Naive thymus-derived CD8-positive, alpha-beta T cell (primary cell): ENCODE data around the gene SLC25A51. TPM values are rescaled to one million over a fixed set of nuclear protein-coding genes. Genes with fewer than 3 reads are reported as not detected.

Experiments
- ATAC-seq, 2 donors: fragments of 150-1000 bp; cut with Tn5 transposase in 1 of 2; sonication (Bioruptor Pico), chemical (Tn5 transposase) in 1 of 2; 1 replicate in 1 of 2; 2 replicates in 1 of 2; pipeline ENCODE4 v1.10.0; 2021; ENCODE audit warnings: mild to moderate bottlenecking in 2 of 2, moderate library complexity in 2 of 2
- POLR2A ChIA-PET: fragments of 350-600 bp; sonication (Branson Sonifier 250); formaldehyde crosslinking; loops from one replicate; lab custom pipeline; 2021; ENCODE audit warnings: antibody characterized with exemption; lab: Charles Lee
- DNase-seq, 10 donors: peaks; one replicate each; pipeline versions ENCODE4 v3.0.0 to v3.0.0-alpha.2; 2020 to 2022
- H3K27ac Mint-ChIP-seq, 10 donors: one replicate each; pipeline ENCODE4 v1.8.0; 2020 to 2022; ENCODE audit warnings: mild to moderate bottlenecking in 10 of 10, mixed read lengths in 10 of 10, moderate library complexity in 4 of 10, inconsistent platforms in 1 of 10
- H3K27me3 Mint-ChIP-seq, 5 donors: one replicate each; pipeline ENCODE4 v1.8.0; 2021 to 2022; ENCODE audit warnings: mixed read lengths in 5 of 5
- H3K36me3 Mint-ChIP-seq, 3 donors: one replicate each; pipeline ENCODE4 v1.8.0; 2020 to 2022; ENCODE audit warnings: mixed read lengths in 3 of 3, mild to moderate bottlenecking in 2 of 3, inconsistent platforms in 1 of 3
- H3K4me1 Mint-ChIP-seq, 4 donors: one replicate each; pipeline ENCODE4 v1.8.0; 2021 to 2022; ENCODE audit warnings: mixed read lengths in 4 of 4
- H3K4me3 Mint-ChIP-seq, 10 donors: one replicate each; pipeline ENCODE4 v1.8.0; 2020 to 2022; ENCODE audit warnings: mild to moderate bottlenecking in 10 of 10, mixed read lengths in 10 of 10, moderate library complexity in 6 of 10, inconsistent platforms in 1 of 10
- H3K9me3 Mint-ChIP-seq, 9 donors: one replicate each; pipeline ENCODE4 v1.8.0; 2020 to 2022; ENCODE audit warnings: mixed read lengths in 9 of 9, mild to moderate bottlenecking in 3 of 9, inconsistent platforms in 1 of 9, moderate library complexity in 1 of 9
- polyA plus RNA-seq, 3 donors: library from polyadenylated mRNA; unstranded; fragments of 300-500 nt; fragmentation: Illumina TruSeq; gene quantifications; one replicate each; pipeline ENCODE4 v1.2.3, GENCODE V29; 2021
- total RNA-seq, 8 experiments: library from RNA in 2 of 8; stranded (reverse) in 2 of 8; gene quantifications; one replicate each; pipeline ENCODE4 v1.2.3 and lab custom pipeline; 2021 to 2026

SLC25A51 gene
- 10 to 100 TPM; 32.5 to 35.1 TPM for total RNA-seq
- polyA plus RNA-seq = 10 to 100 TPM in 2 of 3 donors, 1 to 10 TPM in 1; 8.9 to 12.4 (median 12.3) TPM
- 12.3 to 33.6 (median 22.3) reads per million in 6 experiments for total RNA-seq (lab: John Stamatoyannopoulos, UW)

- POLR2A ChIA-PET = interaction anchor here (0.8 kb wide), 1 partner anchor 185 kb away, joined by 3 read pairs; no protein-coding TSS in a partner anchor
These were observed at the start of gene SLC25A51 for GRCh38 chr9:37903647-37904444. Gene SLC25A51 (minus strand): TSS chr9:37904127. CDS start chr9:37888550, 15,577 bp downstream.

GRCh38 chr9:37953206-37953774 lies 49.4 kb upstream of the SLC25A51 start:
- POLR2A ChIA-PET = no interaction called here
- Mint-ChIP-seq H3K27ac (peak overlapping the region in 1 of 10 donors; percentile 16), H3K4me3 (no peak overlapping the region), H3K27me3 (no peaks in the 10 kb centered on the region), H3K9me3 (no peaks in the 10 kb centered on the region), H3K4me1 (no peaks in the 10 kb centered on the region), H3K36me3 (no peaks in the 10 kb centered on the region)
- no peak for ATAC-seq
- peak in 1 of 10 donors; percentile 48 for DNase-seq

More at GRCh38 chr9:37903647-37904444, at the start of gene SLC25A51:
- Mint-ChIP-seq H3K27me3 (peaks cover 0 to 3% (median 0%) of the 10 kb centered on the region in 5 donors), H3K4me1 (peaks cover 12 to 32% (median 28%) of the 10 kb centered on the region in 4 donors), H3K36me3 (peaks cover 0 to 12% (median 0%) of the 10 kb centered on the region in 3 donors), H3K27ac (peak within 1 kb of the TSS; percentile 88 to 98 (median 94)), H3K4me3 (peak within 1 kb of the TSS; percentile 83 to 95 (median 92)), H3K9me3 (no peaks in the 10 kb centered on the region)
- DNase-seq (peak; percentile 89 to 100 (median 97)), ATAC-seq (peak; percentile 84)

GRCh38 chr9:37952731-37953130 lies 48.8 kb upstream of the SLC25A51 start:
- ATAC-seq (no peak), DNase-seq (peak in 1 of 10 donors; percentile 4)
- H3K27me3 Mint-ChIP-seq = no peaks in the 10 kb centered on the region
- POLR2A ChIA-PET = no interaction called here
- H3K4me1 Mint-ChIP-seq = no peaks in the 10 kb centered on the region
- H3K36me3 Mint-ChIP-seq = no peaks in the 10 kb centered on the region
- no peak overlapping the region for H3K27ac Mint-ChIP-seq
- no peak overlapping the region for H3K4me3 Mint-ChIP-seq
- no peaks in the 10 kb centered on the region for H3K9me3 Mint-ChIP-seq

GRCh38 chr9:37951671-37952449 lies 47.9 kb upstream of the SLC25A51 start:
- no peak for ATAC-seq
- no peaks in the 10 kb centered on the region for H3K36me3 Mint-ChIP-seq
- no peaks in the 10 kb centered on the region for H3K9me3 Mint-ChIP-seq
- no peaks in the 10 kb centered on the region for H3K27me3 Mint-ChIP-seq
- DNase-seq = peak in 1 of 10 donors; percentile 18
- POLR2A ChIA-PET = no interaction called here
- H3K27ac Mint-ChIP-seq = peak overlapping the region in 2 of 10 donors; percentile 4 to 23
- H3K4me3 Mint-ChIP-seq = no peak overlapping the region
- no peaks in the 10 kb centered on the region for H3K4me1 Mint-ChIP-seq

GRCh38 chr9:37950561-37950960 lies 46.6 kb upstream of the SLC25A51 start:
- H3K27me3 Mint-ChIP-seq = no peaks in the 10 kb centered on the region
- ATAC-seq = no peak
- H3K4me1 Mint-ChIP-seq = no peaks in the 10 kb centered on the region
- POLR2A ChIA-PET = no interaction called here
- peak in 1 of 10 donors; percentile 27 for DNase-seq
- no peaks in the 10 kb centered on the region for H3K9me3 Mint-ChIP-seq
- no peaks in the 10 kb centered on the region for H3K36me3 Mint-ChIP-seq
- H3K4me3 Mint-ChIP-seq = no peak overlapping the region
- H3K27ac Mint-ChIP-seq = peak overlapping the region in 1 of 10 donors; percentile 54

- no peaks in the 10 kb centered on the region for H3K27me3 Mint-ChIP-seq
- POLR2A ChIA-PET = no interaction called here
- no peaks in the 10 kb centered on the region for H3K9me3 Mint-ChIP-seq
These were observed 45.6 kb upstream of the SLC25A51 start for GRCh38 chr9:37949576-37949975.

GRCh38 chr9:37948417-37948980 lies 44.6 kb upstream of the SLC25A51 start:
- Mint-ChIP-seq H3K9me3 (no peaks in the 10 kb centered on the region), H3K36me3 (no peaks in the 10 kb centered on the region), H3K4me1 (no peaks in the 10 kb centered on the region), H3K27ac (no peak overlapping the region), H3K27me3 (no peaks in the 10 kb centered on the region), H3K4me3 (no peak overlapping the region)
- DNase-seq (peak in 1 of 10 donors; percentile 41), ATAC-seq (no peak)
- POLR2A ChIA-PET = no interaction called here

More at GRCh38 chr9:37949576-37949975, 45.6 kb upstream of the SLC25A51 start:
- Mint-ChIP-seq H3K4me1 (no peaks in the 10 kb centered on the region), H3K27ac (no peak overlapping the region), H3K4me3 (no peak overlapping the region), H3K36me3 (no peaks in the 10 kb centered on the region)
- peak in 1 of 10 donors; percentile 58 for DNase-seq
- ATAC-seq = no peak

GRCh38 chr9:37947977-37948376 lies 44.0 kb upstream of the SLC25A51 start:
- no peak for ATAC-seq
- H3K27ac Mint-ChIP-seq = no peak overlapping the region
- POLR2A ChIA-PET = no interaction called here
- H3K36me3 Mint-ChIP-seq = no peaks in the 10 kb centered on the region
- DNase-seq = no peak
- no peaks in the 10 kb centered on the region for H3K4me1 Mint-ChIP-seq
- no peak overlapping the region for H3K4me3 Mint-ChIP-seq
- H3K9me3 Mint-ChIP-seq = no peaks in the 10 kb centered on the region
- H3K27me3 Mint-ChIP-seq = no peaks in the 10 kb centered on the region

- no peaks in the 10 kb centered on the region for H3K4me1 Mint-ChIP-seq
- DNase-seq (no peak), ATAC-seq (no peak)
- H3K27ac Mint-ChIP-seq = no peak overlapping the region
- POLR2A ChIA-PET = no interaction called here
- H3K36me3 Mint-ChIP-seq = no peaks in the 10 kb centered on the region
- no peaks in the 10 kb centered on the region for H3K9me3 Mint-ChIP-seq
- no peak overlapping the region for H3K4me3 Mint-ChIP-seq
- H3K27me3 Mint-ChIP-seq = no peaks in the 10 kb centered on the region
These were observed 43.5 kb upstream of the SLC25A51 start for GRCh38 chr9:37947471-37947870.

GRCh38 chr9:37946971-37947370 lies 43.0 kb upstream of the SLC25A51 start:
- Mint-ChIP-seq H3K27ac (no peak overlapping the region), H3K4me3 (no peak overlapping the region), H3K36me3 (no peaks in the 10 kb centered on the region), H3K27me3 (no peaks in the 10 kb centered on the region), H3K4me1 (no peaks in the 10 kb centered on the region), H3K9me3 (no peaks in the 10 kb centered on the region)
- POLR2A ChIA-PET = no interaction called here
- ATAC-seq (no peak), DNase-seq (no peak)

GRCh38 chr9:37946041-37946440 lies 42.1 kb upstream of the SLC25A51 start:
- DNase-seq (no peak), ATAC-seq (no peak)
- Mint-ChIP-seq H3K4me3 (no peak overlapping the region), H3K27ac (peak overlapping the region in 1 of 10 donors; percentile 21), H3K27me3 (no peaks in the 10 kb centered on the region), H3K9me3 (no peaks in the 10 kb centered on the region), H3K36me3 (no peaks in the 10 kb centered on the region), H3K4me1 (no peaks in the 10 kb centered on the region)
- POLR2A ChIA-PET = no interaction called here

- H3K27ac Mint-ChIP-seq = no peak overlapping the region
- no peaks in the 10 kb centered on the region for H3K4me1 Mint-ChIP-seq
- H3K27me3 Mint-ChIP-seq = no peaks in the 10 kb centered on the region
- no peaks in the 10 kb centered on the region for H3K36me3 Mint-ChIP-seq
- no peaks in the 10 kb centered on the region for H3K9me3 Mint-ChIP-seq
- POLR2A ChIA-PET = no interaction called here
- ATAC-seq (no peak), DNase-seq (no peak)
- H3K4me3 Mint-ChIP-seq = no peak overlapping the region
These were observed 40.9 kb upstream of the SLC25A51 start for GRCh38 chr9:37944671-37945481.
